Dermis blood vessel endothelial cell (primary cell): ENCODE data around the gene ARR3. TPM values are rescaled to one million over a fixed set of nuclear protein-coding genes. Genes with fewer than 3 reads are reported as not detected.
"Not testable (repeated sequence)": the region's sequence is repeated elsewhere in the genome, so short reads cannot be mapped to it uniquely, and the experiment has no call there.

Experiments
- DNase-seq: peaks from one replicate; pipeline ENCODE4 v3.0.0; 2010
- total RNA-seq: library from RNA; depleted of rRNA; stranded (reverse); fragments of >200 nt; gene quantifications from 2 replicates; pipeline ENCODE4 v1.2.3, GENCODE V29; 2014

ARR3 gene
- total RNA-seq, result not detected in 2 replicates

- DNase-seq, result no peak
These were observed at the start of gene ARR3 for GRCh38 chrX:70268034-70268433. Gene ARR3, plus strand, starts transcription at chrX:70268334. Its CDS starts 1,052 bp downstream, at chrX:70269386.

GRCh38 chrX:70219938-70220764 lies 48.0 kb upstream of the ARR3 start:
- peak; percentile 44 for DNase-seq

DNA sequence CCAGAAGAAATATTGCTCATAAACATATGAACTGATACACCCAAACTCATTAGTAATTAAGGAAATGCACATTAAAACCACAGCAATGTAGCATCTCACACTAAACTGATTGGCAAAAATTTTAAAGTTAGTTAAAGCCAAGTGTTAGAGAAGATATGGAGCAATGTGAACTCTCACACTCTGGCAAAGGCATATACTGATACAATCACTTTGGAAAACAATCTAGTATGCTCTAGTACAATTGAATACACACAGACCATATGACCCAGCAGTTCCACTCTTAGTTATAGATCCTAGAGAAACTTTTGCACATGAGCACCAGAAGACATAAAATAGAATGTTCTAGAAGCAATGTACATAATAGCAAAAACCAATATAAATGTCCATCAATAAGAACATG lies 42.1 kb upstream of the ARR3 start:
- DNase-seq, result no peak

DNA sequence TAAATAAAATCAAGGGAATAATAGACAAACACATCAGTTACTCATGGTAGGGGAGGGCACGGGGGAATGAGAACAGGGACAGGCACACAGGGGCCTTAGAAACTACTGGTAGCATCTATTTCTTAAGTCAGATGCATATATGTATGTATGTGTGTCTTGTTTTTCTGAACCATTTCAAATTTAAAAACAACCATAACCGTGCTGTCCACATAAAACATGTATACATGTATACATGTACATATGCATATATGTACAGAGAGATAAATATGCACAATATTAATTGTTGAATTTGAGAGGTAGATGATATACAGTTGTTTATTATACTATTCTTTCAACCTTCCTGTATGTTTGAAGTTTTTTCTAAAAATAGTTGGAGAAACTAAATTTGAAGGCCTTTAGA lies 41.4 kb upstream of the ARR3 start:
- no peak for DNase-seq

GRCh38 chrX:70231666-70232065 lies 36.5 kb upstream of the ARR3 start:
- no peak for DNase-seq

DNA sequence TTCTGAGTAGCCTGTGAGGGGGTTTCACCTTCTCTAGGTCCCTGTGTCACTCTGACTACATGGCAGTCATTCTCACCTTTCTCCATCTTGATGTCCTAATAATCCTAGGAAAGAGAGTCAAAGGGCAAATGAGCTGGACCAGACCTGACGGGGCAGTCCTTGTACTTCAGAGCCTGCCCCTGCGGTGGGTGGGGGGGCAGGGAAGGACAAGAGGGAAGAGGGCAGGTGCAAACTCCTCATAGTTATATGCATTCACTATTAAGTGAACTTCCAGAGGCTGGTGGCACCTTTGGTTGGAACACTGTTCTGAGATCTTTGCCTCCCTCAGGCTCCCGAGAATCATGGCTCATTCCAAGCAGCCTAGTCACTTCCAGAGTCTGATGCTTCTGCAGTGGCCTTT lies 33.8 kb upstream of the ARR3 start, which contains the start of gene AWAT1:
Gene AWAT1, plus strand, starts transcription at position 301 of the 400 bp plus-strand sequence. Its CDS starts 41 bp downstream, at position 342.
- DNase-seq, result no peak

GRCh38 chrX:70240751-70241150 lies 27.4 kb upstream of the ARR3 start:
- no peak for DNase-seq

- no peak for DNase-seq
These were observed 26.6 kb upstream of the ARR3 start for GRCh38 chrX:70241501-70241900.

DNA sequence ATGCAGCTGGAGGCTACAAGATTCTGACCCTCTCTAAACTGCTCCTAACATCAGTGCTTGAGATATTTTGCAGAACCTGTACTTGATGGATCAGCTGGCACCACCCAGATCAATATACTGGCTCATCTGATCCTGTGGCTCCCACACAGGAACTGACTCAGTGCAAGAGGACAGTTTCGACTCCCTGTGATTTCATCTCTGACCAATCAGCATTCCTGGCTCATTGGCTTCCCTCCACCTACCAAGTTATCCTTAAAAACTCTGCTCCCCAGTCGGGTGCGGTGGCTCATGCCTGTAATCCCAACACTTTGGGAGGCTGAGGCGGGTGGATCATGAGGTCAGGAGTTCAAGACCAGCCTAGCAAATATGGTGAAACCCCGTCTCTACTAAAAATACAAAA lies 24.5 kb upstream of the ARR3 start:
- DNase-seq, result not testable (repeated sequence)

- DNase-seq, result no peak
These were observed 23.3 kb upstream of the ARR3 start for GRCh38 chrX:70244881-70245280.

- no peak for DNase-seq
These were observed 20.9 kb upstream of the ARR3 start for GRCh38 chrX:70247252-70247651.

- DNase-seq, result peak; percentile 0
These were observed 15.6 kb upstream of the ARR3 start for GRCh38 chrX:70252491-70252890.

DNA sequence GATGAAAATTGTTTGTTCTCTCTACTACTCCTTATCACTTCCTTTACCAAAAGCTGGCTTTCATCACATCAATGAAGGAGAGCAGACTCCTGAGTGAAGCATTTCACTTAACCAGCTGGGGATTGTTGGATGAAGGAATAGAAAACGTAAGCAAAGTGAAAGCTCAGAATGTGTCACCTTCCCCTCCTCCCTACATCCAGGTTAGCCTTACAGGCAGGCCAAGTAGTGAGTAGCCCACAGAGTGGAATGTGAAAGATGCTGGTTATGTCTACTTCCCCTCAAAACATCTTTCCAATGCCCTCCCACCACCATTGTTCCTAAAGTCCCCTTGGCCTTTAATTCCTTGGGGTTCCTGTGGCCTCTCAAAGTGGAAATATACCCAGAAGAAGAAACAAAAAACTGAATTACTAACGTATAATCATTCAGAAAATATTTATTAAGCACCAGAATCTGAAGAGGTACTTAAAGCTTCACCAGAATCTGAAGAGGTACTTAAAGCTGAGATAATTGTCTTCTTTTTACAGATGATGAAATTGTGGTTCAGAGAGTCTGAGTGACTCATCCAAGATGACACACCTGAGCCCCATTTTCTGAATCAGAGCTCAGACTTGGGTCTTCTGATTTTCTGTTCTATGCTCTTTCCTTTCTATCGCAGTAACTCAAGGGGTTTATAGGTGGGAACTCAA lies 14.6 kb upstream of the ARR3 start:
- no peak for DNase-seq

DNA sequence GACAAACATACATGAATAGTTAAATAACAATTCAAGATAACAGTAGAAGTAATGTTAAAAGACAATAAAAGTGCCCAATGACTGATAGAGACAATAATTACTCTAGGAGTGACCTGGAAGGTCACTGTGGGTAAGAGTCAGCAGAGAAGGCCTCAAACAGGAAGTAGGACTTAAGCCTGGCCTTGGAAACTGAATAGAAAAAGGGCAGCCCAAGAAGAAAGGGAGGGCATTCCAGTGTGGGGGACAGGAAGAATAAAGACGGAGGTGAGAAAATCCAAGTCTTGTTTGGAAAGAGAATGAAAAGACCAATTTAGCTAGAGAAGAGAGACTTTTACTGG lies 14.1 kb upstream of the ARR3 start:
- no peak for DNase-seq

GRCh38 chrX:70254909-70255308 lies 13.2 kb upstream of the ARR3 start:
- DNase-seq, result no peak

GRCh38 chrX:70255452-70255851 lies 12.7 kb upstream of the ARR3 start:
- DNase-seq, result no peak

- no peak for DNase-seq
These were observed 10.5 kb upstream of the ARR3 start for GRCh38 chrX:70257423-70258288.

GRCh38 chrX:70260104-70260503 lies 8.0 kb upstream of the ARR3 start, which contains the start of gene P2RY4:
Gene P2RY4, minus strand, starts transcription at chrX:70260204. Its CDS starts 580 bp downstream, at chrX:70259624.
- no peak for DNase-seq

- DNase-seq, result peak; percentile 45
These were observed 5.1 kb upstream of the ARR3 start for GRCh38 chrX:70262952-70263567.

DNA sequence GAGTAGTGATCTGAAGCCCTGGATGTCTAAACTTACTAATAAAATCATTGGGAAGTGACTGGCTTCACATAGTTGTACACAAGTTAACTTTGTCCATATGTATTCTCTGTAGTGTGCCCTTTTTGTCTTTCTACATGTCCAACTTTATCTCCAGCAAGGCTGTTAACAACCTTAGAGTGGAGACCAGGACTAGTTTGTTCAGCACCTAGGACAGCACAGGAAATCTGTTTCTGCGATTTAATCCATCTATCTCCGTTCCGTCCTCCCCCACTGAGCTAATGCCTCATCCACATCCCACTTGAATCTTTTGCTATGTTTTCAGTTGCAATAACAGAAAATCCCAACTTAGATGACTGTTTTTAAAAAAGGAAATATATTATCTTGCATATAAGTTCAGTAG lies 3.4 kb upstream of the ARR3 start:
- peak; percentile 0 for DNase-seq

GRCh38 chrX:70274029-70274428 lies 5.9 kb downstream of the ARR3 start:
- DNase-seq, result not testable (repeated sequence)

DNA sequence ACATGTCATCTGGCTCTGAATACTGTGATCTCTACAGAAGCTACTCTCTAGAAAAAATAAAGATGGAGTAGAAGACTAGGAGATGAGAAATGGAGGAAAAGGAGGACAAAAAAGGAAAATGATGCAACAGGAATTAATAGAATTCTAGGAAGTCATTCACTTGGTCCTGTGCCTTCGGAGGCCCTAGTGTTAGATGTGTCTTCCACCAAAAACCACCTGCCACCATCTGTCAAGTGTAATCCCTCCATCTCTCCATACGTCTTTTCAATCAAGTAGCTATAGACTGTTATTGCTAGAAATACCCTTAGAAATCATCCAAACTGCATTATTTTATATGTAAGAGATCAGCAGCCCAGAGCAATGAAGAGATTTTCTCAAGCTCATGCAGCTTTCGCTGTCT lies 10.9 kb downstream of the ARR3 start:
- DNase-seq, result no peak

GRCh38 chrX:70280573-70280972 lies 12.4 kb downstream of the ARR3 start:
- no peak for DNase-seq
